Mucosa of stomach (tissue), 1 donor: ENCODE results near the gene LEMD2.

Experiments used
- H3K27me3 ChIP-seq: one replicate; pipeline ENCODE4 v1.7.0; 2013; ENCODE audit warnings: mild to moderate bottlenecking, low read length; ENCODE audit not compliant: control insufficient read depth, insufficient read depth
- H3K36me3 ChIP-seq: one replicate; pipeline ENCODE4 v1.7.0; 2013; ENCODE audit warnings: low read length; ENCODE audit not compliant: control insufficient read depth, insufficient read depth
- H3K4me1 ChIP-seq: one replicate; pipeline ENCODE4 v1.7.0; 2013; ENCODE audit warnings: mild to moderate bottlenecking, low read length; ENCODE audit not compliant: control insufficient read depth, insufficient read depth
- H3K4me3 ChIP-seq: one replicate; pipeline ENCODE4 v1.7.0; 2013; ENCODE audit warnings: low read length
- H3K9ac ChIP-seq: one replicate; pipeline ENCODE4 v1.7.0; 2013; ENCODE audit warnings: mild to moderate bottlenecking, low read length, moderate library complexity
- H3K9me3 ChIP-seq: one replicate; pipeline ENCODE4 v1.7.0; 2013; ENCODE audit warnings: mild to moderate bottlenecking, low read length, moderate library complexity; ENCODE audit not compliant: control insufficient read depth
- donor health status: Pancreatic carcinoma.

LEMD2 gene

DNA sequence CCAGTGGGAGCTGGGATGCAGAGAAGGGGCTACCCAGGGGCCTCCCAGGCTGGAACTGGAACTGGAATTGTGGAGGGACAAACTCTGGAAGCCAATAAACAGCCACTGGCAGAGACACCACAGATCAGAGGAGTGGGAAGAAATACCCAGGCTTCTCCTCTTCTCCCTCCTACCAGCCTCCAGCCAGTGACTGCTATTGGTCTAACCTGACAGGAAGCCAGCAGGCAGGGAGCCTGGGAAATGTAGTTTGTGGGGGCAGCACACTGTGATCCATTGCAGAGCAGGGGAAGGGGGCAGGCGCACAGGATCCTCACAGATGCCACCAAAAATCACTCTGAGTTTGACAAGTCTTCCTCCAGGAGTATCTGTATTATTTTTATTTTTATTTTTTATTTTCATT, 26.9 kb upstream of the LEMD2 start:
- Histone ChIP-seq H3K27me3 (peaks cover 26% of the 10 kb centered on the region), H3K9me3 (no peaks in the 10 kb centered on the region), H3K4me3 (no peak overlapping the region), H3K4me1 (no peaks in the 10 kb centered on the region), H3K9ac (no peak overlapping the region), H3K36me3 (no peaks in the 10 kb centered on the region)

DNA sequence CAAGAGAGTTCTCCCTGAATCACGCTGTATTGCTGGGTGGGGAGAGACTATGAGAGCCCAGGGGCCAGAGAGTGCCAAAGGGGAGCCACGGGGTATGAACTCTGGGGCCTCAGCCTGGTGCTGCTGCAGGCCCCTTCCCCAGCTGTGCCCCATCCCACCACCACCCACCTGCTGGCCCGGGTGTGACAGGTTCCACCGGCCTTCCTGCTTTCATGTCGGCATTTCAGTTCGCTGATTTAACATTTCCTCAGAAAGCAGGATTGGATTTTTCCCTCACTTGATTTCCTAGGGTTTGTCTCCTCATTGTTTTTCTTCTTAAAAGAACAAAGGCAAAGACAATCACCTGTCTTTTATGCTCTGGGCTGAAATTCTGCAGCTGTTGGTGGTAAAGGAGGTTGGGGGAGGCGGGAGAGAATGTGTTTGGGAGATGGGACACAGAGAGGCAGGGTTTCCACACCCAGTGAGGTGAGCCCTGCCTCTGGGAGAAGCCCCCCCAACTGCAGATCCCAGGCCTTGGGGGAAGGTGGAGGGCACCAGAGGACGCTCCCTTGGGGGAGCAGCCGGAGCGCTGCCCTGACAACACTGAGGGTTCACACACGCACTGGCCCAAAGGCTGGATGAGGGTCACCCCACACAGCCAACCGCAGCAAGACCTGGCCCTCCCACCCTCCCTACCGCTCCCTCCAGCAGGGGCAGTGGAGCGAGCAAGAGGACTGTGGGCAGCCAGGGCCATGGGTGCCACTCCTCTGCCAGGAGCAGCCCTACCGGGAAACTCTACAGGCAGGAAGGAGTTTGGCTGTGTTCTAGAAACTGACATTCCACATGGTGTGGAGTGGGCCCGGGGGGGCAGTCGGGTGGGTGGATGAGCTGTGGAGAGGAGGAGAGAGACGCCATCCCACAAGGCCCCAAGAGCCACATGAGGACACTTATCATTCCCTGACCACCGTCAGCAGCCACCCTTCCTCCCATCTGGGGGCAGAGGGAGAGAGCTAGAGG, 25.4 kb upstream of the LEMD2 start:
- H3K4me3 ChIP-seq, result no peak overlapping the region
- H3K36me3 ChIP-seq, result no peaks in the 10 kb centered on the region
- peaks cover 26% of the 10 kb centered on the region for H3K27me3 ChIP-seq
- H3K9ac ChIP-seq, result no peak overlapping the region
- no peaks in the 10 kb centered on the region for H3K9me3 ChIP-seq
- no peaks in the 10 kb centered on the region for H3K4me1 ChIP-seq

DNA sequence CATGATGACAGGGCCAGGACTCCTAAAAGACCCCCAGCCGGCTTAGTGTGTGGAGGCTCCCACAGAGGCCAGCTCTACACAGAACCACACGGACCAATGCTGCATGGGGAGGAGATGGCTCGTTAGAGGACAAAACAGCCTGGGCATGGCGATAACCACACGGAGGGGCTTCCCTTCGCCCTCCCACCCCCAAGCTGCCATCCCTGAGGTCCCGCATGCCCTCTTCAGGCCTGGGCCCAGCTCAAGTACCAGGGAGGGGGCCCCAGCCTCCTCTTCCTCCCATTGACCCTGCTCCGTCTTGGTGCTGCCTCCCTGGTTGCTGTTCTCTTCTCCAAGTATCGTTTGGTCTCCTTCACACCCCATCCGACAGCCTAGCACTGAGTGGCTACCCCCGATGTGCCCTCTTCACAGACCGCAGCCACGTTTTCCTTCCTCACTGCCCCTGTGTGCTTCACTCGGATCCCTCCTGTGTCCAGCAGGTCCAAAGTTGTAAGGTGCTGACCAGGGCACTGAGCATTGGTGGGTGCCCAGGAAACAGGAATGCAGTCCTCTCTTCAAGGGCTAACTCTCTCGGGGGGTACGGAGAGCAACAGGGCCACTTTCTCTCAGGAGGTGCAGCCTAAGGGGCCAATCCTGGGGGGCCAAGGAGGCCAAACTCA, 24.4 kb upstream of the LEMD2 start:
- Histone ChIP-seq H3K9ac (no peak overlapping the region), H3K9me3 (no peaks in the 10 kb centered on the region), H3K27me3 (peaks cover 29% of the 10 kb centered on the region), H3K4me3 (no peak overlapping the region), H3K4me1 (no peaks in the 10 kb centered on the region), H3K36me3 (no peaks in the 10 kb centered on the region)

DNA sequence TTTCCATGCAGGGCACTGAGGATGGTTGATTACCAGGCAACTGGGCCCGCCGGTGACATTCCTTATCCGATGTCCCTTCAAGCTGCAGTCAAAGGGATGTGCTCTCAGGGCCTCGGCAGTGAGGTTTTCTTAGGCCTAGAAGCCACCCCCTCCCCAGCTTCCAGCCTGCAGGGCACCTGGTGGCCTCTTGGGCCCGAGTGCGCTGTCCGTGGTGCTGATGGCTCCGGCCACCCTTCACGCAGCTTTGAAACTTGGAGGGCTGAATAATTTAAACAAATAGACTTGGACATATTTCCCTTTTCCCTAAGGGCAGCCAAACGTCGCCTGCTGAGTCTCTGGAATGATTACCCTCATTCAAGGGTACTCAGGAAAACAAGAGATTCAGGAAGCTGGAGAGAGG, 23.7 kb upstream of the LEMD2 start:
- no peaks in the 10 kb centered on the region for H3K9me3 ChIP-seq
- H3K4me1 ChIP-seq, result no peaks in the 10 kb centered on the region
- peaks cover 33% of the 10 kb centered on the region for H3K27me3 ChIP-seq
- H3K9ac ChIP-seq, result no peak overlapping the region
- H3K4me3 ChIP-seq, result no peak overlapping the region
- H3K36me3 ChIP-seq, result no peaks in the 10 kb centered on the region

DNA sequence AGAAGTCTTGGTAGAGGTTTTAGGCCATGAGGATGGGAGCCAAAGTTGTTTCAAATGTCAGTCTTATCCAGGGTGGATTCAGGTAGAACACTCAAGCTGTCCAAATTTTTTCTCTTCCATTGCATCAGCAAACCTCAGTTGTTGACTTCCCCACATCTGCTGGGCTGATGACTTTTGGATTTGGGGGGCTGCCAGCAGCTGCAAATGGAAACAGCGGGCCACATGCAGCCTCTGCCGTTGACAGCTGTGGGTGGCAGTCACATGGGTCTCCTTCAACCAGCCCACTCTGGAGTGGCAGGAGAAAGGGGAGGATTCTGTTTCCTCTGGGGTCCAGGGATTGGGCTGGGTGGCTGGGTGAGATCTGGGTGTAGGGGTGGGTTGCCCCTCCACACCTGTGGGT, 20.7 kb upstream of the LEMD2 start:
- H3K9me3 ChIP-seq, result no peaks in the 10 kb centered on the region
- no peaks in the 10 kb centered on the region for H3K36me3 ChIP-seq
- no peak overlapping the region for H3K4me3 ChIP-seq
- no peaks in the 10 kb centered on the region for H3K4me1 ChIP-seq
- peaks cover 40% of the 10 kb centered on the region for H3K27me3 ChIP-seq
- no peak overlapping the region for H3K9ac ChIP-seq

DNA sequence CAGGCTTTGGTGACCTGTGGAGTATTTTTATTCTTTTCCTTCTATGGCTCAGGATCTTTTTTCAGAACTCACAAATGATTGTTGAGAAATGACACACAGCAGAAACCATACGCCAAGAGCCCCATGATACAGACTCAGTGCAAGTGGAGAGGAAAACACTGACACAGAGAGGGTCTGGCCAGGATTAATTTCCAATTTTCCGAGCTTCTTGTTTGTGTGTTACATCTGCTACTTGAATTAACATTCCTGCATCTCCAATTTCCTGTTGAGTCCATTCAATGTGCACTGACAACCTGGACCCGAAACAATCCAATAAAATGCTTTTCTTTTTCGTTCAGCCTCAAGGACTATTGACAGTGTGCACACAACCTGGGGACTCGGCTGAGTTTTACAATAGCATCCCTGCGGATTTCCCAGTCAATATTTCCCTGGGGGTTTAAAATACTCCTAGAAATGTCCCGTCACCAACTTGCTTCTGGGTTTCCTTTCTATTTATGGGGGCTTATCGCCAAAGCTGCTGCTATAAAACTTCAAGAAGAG, 19.8 kb upstream of the LEMD2 start:
- no peak overlapping the region for H3K4me3 ChIP-seq
- H3K9me3 ChIP-seq, result no peaks in the 10 kb centered on the region
- no peaks in the 10 kb centered on the region for H3K4me1 ChIP-seq
- peaks cover 33% of the 10 kb centered on the region for H3K27me3 ChIP-seq
- H3K36me3 ChIP-seq, result no peaks in the 10 kb centered on the region
- H3K9ac ChIP-seq, result no peak overlapping the region

DNA sequence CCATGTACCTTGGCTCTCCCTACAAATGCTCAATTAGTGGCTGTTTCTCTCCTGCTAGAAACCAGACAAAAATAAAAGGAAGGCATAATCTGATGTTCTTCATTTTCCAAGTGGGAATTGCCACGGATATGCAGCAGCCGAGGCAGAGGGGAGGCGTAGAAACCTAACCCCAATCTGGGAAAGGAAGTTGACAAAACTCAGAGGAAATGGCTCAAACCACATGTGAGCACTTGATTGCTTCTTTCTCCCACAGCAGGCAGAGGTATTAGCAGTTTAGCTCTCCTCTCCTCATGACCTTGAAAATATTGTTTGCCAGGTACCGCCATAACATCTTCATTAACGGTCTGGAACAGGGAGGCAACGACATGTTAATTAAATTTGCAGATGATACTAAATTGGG, 18.7 kb upstream of the LEMD2 start:
- Histone ChIP-seq H3K4me1 (no peaks in the 10 kb centered on the region), H3K36me3 (no peaks in the 10 kb centered on the region), H3K9me3 (no peaks in the 10 kb centered on the region), H3K27me3 (peaks cover 33% of the 10 kb centered on the region), H3K9ac (no peak overlapping the region), H3K4me3 (no peak overlapping the region)

DNA sequence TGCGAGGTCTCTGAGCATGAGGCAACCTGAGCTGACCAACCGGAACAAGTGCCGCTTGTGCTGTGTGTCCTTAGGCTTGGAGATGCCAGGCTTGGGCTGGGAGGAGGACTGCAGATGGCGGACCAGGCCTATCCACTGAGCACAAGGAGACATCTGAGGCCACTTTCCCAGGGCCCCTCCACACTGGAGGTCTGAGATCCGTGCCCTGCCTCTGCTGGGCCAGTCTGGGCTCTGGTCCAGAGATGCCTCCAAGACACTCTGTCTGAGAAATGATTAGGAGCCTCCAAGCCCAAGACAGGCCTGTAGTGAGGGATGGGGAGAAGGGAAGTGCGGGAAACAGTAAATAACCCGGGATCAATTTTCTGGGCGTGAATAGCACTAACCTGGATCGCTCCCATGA, 17.9 kb upstream of the LEMD2 start:
- Histone ChIP-seq H3K4me3 (no peak overlapping the region), H3K4me1 (no peaks in the 10 kb centered on the region), H3K9me3 (no peaks in the 10 kb centered on the region), H3K36me3 (no peaks in the 10 kb centered on the region), H3K9ac (no peak overlapping the region), H3K27me3 (peaks cover 25% of the 10 kb centered on the region)

DNA sequence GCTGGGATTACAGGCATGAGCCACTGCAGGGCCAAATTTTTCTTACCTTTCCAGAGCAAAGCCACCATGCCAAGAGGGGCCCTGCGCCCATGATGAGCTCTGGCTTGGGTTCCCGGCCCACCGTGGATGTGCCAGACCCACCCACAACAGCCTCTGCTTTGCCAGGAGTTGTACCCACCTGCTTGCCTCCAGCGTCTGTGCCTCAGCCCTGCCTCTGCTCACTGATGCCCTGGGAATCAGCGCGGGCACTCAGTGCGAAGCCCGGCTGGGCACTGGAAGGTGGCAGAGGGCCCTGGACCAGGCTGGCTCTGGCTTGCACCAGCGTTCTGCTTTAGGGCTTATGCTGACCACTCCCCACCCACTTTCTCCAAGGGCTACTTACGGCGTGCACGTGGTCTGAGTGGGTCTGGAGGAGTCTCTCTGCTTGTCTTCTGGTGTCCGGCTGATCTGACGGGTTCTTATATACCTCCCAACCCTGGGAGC, 14.7 kb upstream of the LEMD2 start, which contains the start of gene MLN:
MLN (minus strand) TSS at position 433 of the 483 bp plus-strand sequence. CDS start 2,840 bp downstream, outside the sequence.
- H3K4me1 ChIP-seq, result no peaks in the 10 kb centered on the region
- no peaks in the 10 kb centered on the region for H3K9me3 ChIP-seq
- no peaks in the 10 kb centered on the region for H3K36me3 ChIP-seq
- peaks cover 21% of the 10 kb centered on the region for H3K27me3 ChIP-seq
- no peak within 1 kb of the TSS for H3K4me3 ChIP-seq
- no peak within 1 kb of the TSS for H3K9ac ChIP-seq

DNA sequence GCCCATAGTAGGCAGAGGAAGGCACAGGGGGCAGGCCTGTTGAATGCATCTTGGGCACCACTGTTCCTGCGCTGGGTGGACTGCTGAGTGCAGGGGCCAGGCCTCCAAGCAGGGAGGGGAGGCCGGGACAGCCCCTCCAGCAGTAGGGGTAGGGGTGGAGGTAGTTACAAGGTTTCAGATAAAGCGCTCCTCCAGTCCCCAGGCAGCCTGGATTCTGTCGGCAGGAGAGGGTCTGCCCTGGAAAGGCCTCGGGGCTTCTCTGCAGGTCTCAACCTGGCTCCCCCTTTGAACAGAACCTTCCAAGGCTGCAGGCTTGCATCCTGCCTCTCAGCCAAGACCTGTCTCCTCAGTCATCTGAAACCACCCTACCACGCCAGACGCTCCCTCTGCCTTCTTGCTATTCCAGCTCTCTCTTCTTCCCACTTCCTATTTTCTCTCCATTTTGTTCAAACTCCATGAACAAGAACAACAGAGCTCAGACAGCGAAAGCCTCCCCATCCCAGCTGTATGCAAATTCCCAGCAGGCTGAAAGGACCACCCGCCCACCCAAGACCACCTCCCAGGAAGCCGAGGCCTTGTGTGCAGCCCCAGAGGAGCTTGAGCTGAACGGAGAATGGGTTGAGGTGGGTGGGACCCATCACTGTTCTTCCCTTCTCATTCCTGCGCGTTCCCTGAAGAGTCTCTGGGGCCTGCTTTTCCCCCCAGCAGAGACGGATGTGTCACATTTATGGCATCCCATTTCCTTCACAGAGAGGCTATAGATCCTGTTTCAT, 13.4 kb upstream of the LEMD2 start:
- Histone ChIP-seq H3K9me3 (no peaks in the 10 kb centered on the region), H3K4me1 (no peaks in the 10 kb centered on the region), H3K27me3 (peaks cover 26% of the 10 kb centered on the region), H3K36me3 (no peaks in the 10 kb centered on the region), H3K9ac (no peak overlapping the region), H3K4me3 (no peak overlapping the region)

DNA sequence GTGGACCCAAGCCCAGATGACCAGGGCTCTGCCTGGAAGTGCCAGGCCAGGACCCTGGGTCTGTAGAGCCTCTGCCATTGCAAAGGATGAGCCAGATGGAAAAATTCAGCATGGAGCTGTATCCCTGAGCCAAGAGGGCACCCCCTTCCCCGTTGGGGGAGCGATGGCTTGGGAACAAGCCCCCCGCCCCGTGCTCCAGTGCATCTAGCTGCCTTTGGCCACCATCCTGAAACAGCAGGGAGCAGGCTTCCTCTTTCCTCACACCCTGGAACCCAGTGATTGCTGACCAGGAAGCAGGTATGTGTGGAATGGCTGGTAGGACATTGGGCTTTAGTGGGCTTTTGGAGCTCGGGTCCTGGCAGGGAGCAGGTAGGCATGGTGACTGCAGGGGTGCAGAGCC, 12.7 kb upstream of the LEMD2 start:
- no peaks in the 10 kb centered on the region for H3K9me3 ChIP-seq
- no peaks in the 10 kb centered on the region for H3K4me1 ChIP-seq
- H3K4me3 ChIP-seq, result no peak overlapping the region
- H3K27me3 ChIP-seq, result peaks cover 26% of the 10 kb centered on the region
- H3K36me3 ChIP-seq, result no peaks in the 10 kb centered on the region
- no peak overlapping the region for H3K9ac ChIP-seq
